IMR-90 (cell line): Measurements from ENCODE around the gene VTCN1. TPM values are rescaled to one million over a fixed set of nuclear protein-coding genes. Genes with fewer than 3 reads are reported as not detected.

ENCODE experiments used
- ATAC-seq: fragments of 200-7000 bp; cut with Tn5 transposase; 2 replicates; pipeline ENCODE4 v1.9.1; 2020; ENCODE audit warnings: low read depth, mild to moderate bottlenecking, moderate library complexity
- BruUV-seq: library from RNA; stranded (reverse); fragments of 400-500 nt; replicated peaks from 2 replicates; lab custom pipeline; 2021; lab: Mats Ljungman, UMichigan
- CTCF ChIA-PET: fragments of 300-600 bp; formaldehyde crosslinking; extraction: SDS; loops from one replicate; lab custom pipeline; 2021; ENCODE audit warnings: antibody characterized with exemption; lab: Yijun Ruan, JAX
- POLR2A ChIA-PET: fragments of 300-600 bp; sonication (Branson Sonifier 250); formaldehyde crosslinking; loops from one replicate; lab custom pipeline; 2022; ENCODE audit warnings: antibody characterized with exemption; ENCODE audit not compliant: unreplicated experiment; lab: Charles Lee
- DNase-seq: peaks from one replicate; pipeline ENCODE4 v3.0.0; 2013
- H2AFZ ChIP-seq: replicated peaks from 2 replicates; pipeline ENCODE3; 2013; ENCODE audit warnings: low read length, mild to moderate bottlenecking; ENCODE audit not compliant: poor library complexity
- H2AK5ac ChIP-seq: 2 replicates; pipeline ENCODE4 v1.6.1; 2013; ENCODE audit warnings: low read depth, low read length, inconsistent platforms
- H2AK9ac ChIP-seq: replicated peaks from 2 replicates; pipeline ENCODE3; 2013; ENCODE audit warnings: mild to moderate bottlenecking, low read depth, low read length, moderate library complexity; ENCODE audit not compliant: poor library complexity
- H2BK120ac ChIP-seq: 2 replicates; pipeline ENCODE4 v1.6.1; 2013; ENCODE audit warnings: low read depth, low read length, inconsistent platforms
- H2BK15ac ChIP-seq: 3 replicates; pipeline ENCODE4 v1.6.1; 2013; ENCODE audit warnings: low read depth, low read length, inconsistent platforms
- H2BK20ac ChIP-seq: 2 replicates; pipeline ENCODE4 v1.6.1; 2013; ENCODE audit warnings: low read depth, mild to moderate bottlenecking, inconsistent platforms, low read length, moderate library complexity
- H2BK5ac ChIP-seq: 2 replicates; pipeline ENCODE4 v1.6.1; 2013; ENCODE audit warnings: mild to moderate bottlenecking, low read depth, low read length, inconsistent platforms; ENCODE audit not compliant: poor library complexity, severe bottlenecking
- H3K14ac ChIP-seq: replicated peaks from 2 replicates; pipeline ENCODE4 v1.6.1; 2013; ENCODE audit warnings: low read depth, low read length, inconsistent platforms
- H3K18ac ChIP-seq: 2 replicates; pipeline ENCODE4 v1.6.1; 2013; ENCODE audit warnings: low read depth, low read length, control low read depth
- H3K23ac ChIP-seq: 2 replicates; pipeline ENCODE4 v1.6.1; 2013; ENCODE audit warnings: low read depth, low read length, inconsistent platforms
- H3K27ac ChIP-seq: 2 replicates; pipeline ENCODE4 v1.5.1; 2013; ENCODE audit warnings: mild to moderate bottlenecking, control low read depth, low read length; ENCODE audit not compliant: insufficient read depth
- H3K27me3 ChIP-seq: 2 replicates; pipeline ENCODE4 v1.6.1; 2013; ENCODE audit warnings: low read length; ENCODE audit not compliant: control insufficient read depth, insufficient read depth
- H3K36me3 ChIP-seq: 2 replicates; pipeline ENCODE4 v1.6.1; 2013; ENCODE audit warnings: low read length, mixed read lengths; ENCODE audit not compliant: control insufficient read depth, insufficient read depth
- H3K4ac ChIP-seq: 2 replicates; pipeline ENCODE4 v1.6.1; 2013; ENCODE audit warnings: low read depth, low read length, inconsistent platforms
- H3K4me1 ChIP-seq: 2 replicates; pipeline ENCODE4 v1.6.1; 2013; ENCODE audit warnings: low read length, mixed read lengths; ENCODE audit not compliant: control insufficient read depth, insufficient read depth
- H3K4me2 ChIP-seq: 2 replicates; pipeline ENCODE4 v1.6.1; 2013; ENCODE audit warnings: low read depth, mild to moderate bottlenecking, control low read depth, low read length, moderate library complexity
- H3K4me3 ChIP-seq: 2 replicates; pipeline ENCODE4 v1.5.1; 2013; ENCODE audit warnings: low read depth, mild to moderate bottlenecking, control low read depth, low read length, moderate library complexity; ENCODE audit not compliant: insufficient read depth
- H3K56ac ChIP-seq: 2 replicates; pipeline ENCODE4 v1.6.1; 2013; ENCODE audit warnings: low read length, inconsistent platforms; ENCODE audit not compliant: insufficient read depth; ENCODE audit errors: extremely low read depth
- H3K79me1 ChIP-seq, 2 experiments: 2 replicates each; pipeline ENCODE4 v1.6.1; 2013; ENCODE audit warnings: low read length in 2 of 2, inconsistent platforms in 1 of 2, low read depth in 1 of 2
- H3K9ac ChIP-seq: 2 replicates; pipeline ENCODE4 v1.6.1; 2013; ENCODE audit warnings: low read depth, low read length, control low read depth
- H3K9me1 ChIP-seq: 2 replicates; pipeline ENCODE4 v1.6.1; 2013; ENCODE audit warnings: low read length, inconsistent platforms; ENCODE audit not compliant: insufficient read depth
- H3K9me3 ChIP-seq: 2 replicates; pipeline ENCODE4 v1.6.1; 2013; ENCODE audit warnings: low read length; ENCODE audit not compliant: control insufficient read depth, insufficient read depth
- H4K20me1 ChIP-seq: 2 replicates; pipeline ENCODE4 v1.6.1; 2013; ENCODE audit warnings: low read length, inconsistent platforms; ENCODE audit not compliant: insufficient read depth
- H4K5ac ChIP-seq: 2 replicates; pipeline ENCODE4 v1.6.1; 2013; ENCODE audit warnings: mild to moderate bottlenecking, low read depth, low read length, control low read depth
- H4K8ac ChIP-seq, 2 experiments: 2 replicates each; pipeline ENCODE4 v1.6.1; 2013; ENCODE audit warnings: low read depth in 2 of 2, low read length in 2 of 2, control low read depth in 1 of 2, inconsistent platforms in 1 of 2
- H4K91ac ChIP-seq: 2 replicates; pipeline ENCODE4 v1.6.1; 2013; ENCODE audit warnings: low read depth, low read length, inconsistent platforms; ENCODE audit not compliant: insufficient read depth
- CHD1 ChIP-seq: IDR thresholded peaks from 2 replicates; pipeline ENCODE4 v1.6.1; 2012; ENCODE audit warnings: low read depth, low read length, improper control_type of control experiment
- CTCF ChIP-seq: conservative IDR thresholded peaks from 2 replicates; pipeline ENCODE4 v1.5.1; 2012; ENCODE audit warnings: mild to moderate bottlenecking, low read depth, low read length, improper control_type of control experiment
- ELK1 ChIP-seq: fragments of 150-350 bp; IDR thresholded peaks from 2 replicates; pipeline ENCODE4 v1.6.1; 2016; ENCODE audit warnings: low read depth, mild to moderate bottlenecking, low read length, moderate library complexity, borderline replicate concordance
- FOS ChIP-seq: fragments of 150-350 bp; IDR thresholded peaks from 2 replicates; pipeline ENCODE4 v1.6.1; 2016; ENCODE audit warnings: low read depth, low read length
- MAFK ChIP-seq: IDR thresholded peaks from 2 replicates; pipeline ENCODE4 v1.6.1; 2012; ENCODE audit warnings: low read depth, low read length, improper control_type of control experiment
- MAZ ChIP-seq: IDR thresholded peaks from 2 replicates; pipeline ENCODE4 v1.6.1; 2012; ENCODE audit warnings: low read depth, mild to moderate bottlenecking, low read length, improper control_type of control experiment, moderate library complexity, borderline replicate concordance
- POLR2A ChIP-seq: IDR thresholded peaks from 2 replicates; pipeline ENCODE4 v1.6.1; 2012; ENCODE audit warnings: mild to moderate bottlenecking, low read depth, low read length
- RFX5 ChIP-seq: IDR thresholded peaks from 2 replicates; pipeline ENCODE4 v1.8.0; 2012; ENCODE audit warnings: low read depth, mild to moderate bottlenecking, low read length, moderate library complexity
- WGBS, 2 experiments: methylation state at CpG; one replicate each; pipeline versions ENCODE4 v1.1.5 to v1.1.7; 2013; ENCODE audit warnings: missing lambda C conversion rate in 2 of 2; ENCODE audit not compliant: insufficient read length in 1 of 2; ENCODE audit errors: extremely low coverage in 2 of 2; 5-methylcytosine and 5-hydroxymethylcytosine counted together
- dilution Hi-C: fragments of 300-500 bp; cut with HindIII; formaldehyde crosslinking; loops from one replicate; pipeline ENCODE4 v1.14.3; 2018; ENCODE audit warnings: low sequenced_read_pairs; ENCODE audit not compliant: unreplicated experiment
- in situ Hi-C: fragments of 300-500 bp; cut with MboI; formaldehyde crosslinking; loops from 3 replicates; pipeline ENCODE4 v1.14.3; 2019; ENCODE audit warnings: low sequenced_read_pairs, inconsistent platforms, mixed read lengths
- intact Hi-C: fragments of 100-400 bp; cut with micrococcal nuclease; formaldehyde crosslinking; loops from 2 replicates; pipeline ENCODE4 v1.10.0; 2022
- polyA plus RNA-seq, 3 experiments: library from polyadenylated mRNA; depleted of rRNA; stranded (reverse); fragments of >200 nt; gene quantifications; 2 replicates each; pipeline ENCODE4 v1.2.3, GENCODE V29; 2012; ENCODE audit warnings: low replicate concordance in 1 of 3
- total RNA-seq: library from RNA; depleted of rRNA; stranded (reverse); fragments of >200 nt; gene quantifications from 2 replicates; pipeline ENCODE4 v1.2.3, GENCODE V29; 2012

VTCN1 gene
- total and polyA plus RNA-seq, 2 of the 4 experiments (the other 2 are of a cell fraction) = not detected

- Histone ChIP-seq H3K4me2 (no peak overlapping the region), H4K91ac (no peak overlapping the region), H3K79me1 (no peaks in the 10 kb centered on the region), H2BK20ac (no peak overlapping the region), H2BK5ac (no peak overlapping the region), H4K5ac (no peak overlapping the region), H3K14ac (no peak overlapping the region), H4K8ac (no peak overlapping the region), H4K20me1 (no peaks in the 10 kb centered on the region), H2AK9ac (no peak overlapping the region), H2AK5ac (no peak overlapping the region), H3K9me3 (no peaks in the 10 kb centered on the region), H3K4me1 (peaks cover 7% of the 10 kb centered on the region), H2BK120ac (no peak overlapping the region), H2BK15ac (no peak overlapping the region), H3K9me1 (no peaks in the 10 kb centered on the region), H3K4me3 (no peak overlapping the region), H3K18ac (no peak overlapping the region), H3K56ac (no peak overlapping the region), H3K27ac (no peak overlapping the region), H3K9ac (no peak overlapping the region), H2AFZ (no peak overlapping the region), H3K23ac (no peak overlapping the region), H3K36me3 (no peaks in the 10 kb centered on the region), H3K27me3 (no peaks in the 10 kb centered on the region), H3K4ac (no peak overlapping the region)
- ChIA-PET POLR2A (no interaction called here), CTCF (no interaction called here)
- no peak for ATAC-seq
- TF ChIP-seq MAZ = no peak
- no peak for TF ChIP-seq MAFK
- TF ChIP-seq ELK1 = no peak
- TF ChIP-seq RFX5 = no peak
- no peak for TF ChIP-seq CHD1
- TF ChIP-seq POLR2A = no peak
- TF ChIP-seq FOS = no peak
- no peak for TF ChIP-seq CTCF
- BruUV-seq = no TSS peak
- no peak for DNase-seq
- intact Hi-C loops = no loop called here
- WGBS, 2 experiments = 78% methylated on average over 3 of the region's 5 CpGs; no CpG with 5 or more reads in 1 of the 2 experiments
- dilution Hi-C loops = no loop called here
- in situ Hi-C loops = no loop called here
These were observed 32.0 kb downstream of the VTCN1 start for GRCh38 chr1:117178756-117179155.
